ENCODE measurements around the gene CMTR1.

GRCh38 chr6:37507690-37508421, 74.8 kb downstream of the CMTR1 start:
- TF ChIP-seq CEBPB (IDR thresholded peaks at IDR 0.05; ENCODE audit: low read depth), result no peak
- no peak for TF ChIP-seq EZH2phosphoT487 (IDR thresholded peaks at IDR 0.05; ENCODE audit: borderline replicate concordance)
- TF ChIP-seq YY1 (IDR thresholded peaks at IDR 0.05; ENCODE audit: extremely low read depth, insufficient replicate concordance, low read depth, low read length), result no peak
- TF ChIP-seq POLR2A (IDR thresholded peaks at IDR 0.05; ENCODE audit: borderline replicate concordance, extremely low read depth, insufficient read depth, insufficient read length), result no peak
- no peak for TF ChIP-seq CTCF (IDR thresholded peaks at IDR 0.05 in 2 of 3, conservative IDR thresholded peaks at IDR 0.05 in 1 of 3; ENCODE audit: borderline replicate concordance in 1 of 3, insufficient read depth in 1 of 3, low read depth in 2 of 3, low read length in 2 of 3)
- TF ChIP-seq POLR2AphosphoS5 (IDR thresholded peaks at IDR 0.05; ENCODE audit: low read depth, low read length), result no peak
- no peak for TF ChIP-seq ZNF274 (IDR thresholded peaks at IDR 0.05; ENCODE audit: low read depth, low read length)
- no peak for TF ChIP-seq EZH2 (IDR thresholded peaks at IDR 0.05)
- no peak for TF ChIP-seq SP1 (IDR thresholded peaks at IDR 0.05; ENCODE audit: low read depth)
- TF ChIP-seq ZBTB33 (IDR thresholded peaks at IDR 0.05; ENCODE audit: extremely low read depth, insufficient replicate concordance, low read length), result no peak

Data from HCT116 (cell line).